NCI-H82 (cell line): ENCODE results near the gene ANGPTL4.
"Not testable (repeated sequence)": the region's sequence is repeated elsewhere in the genome, so short reads cannot be mapped to it uniquely, and the experiment has no call there.

ENCODE experiments used
- DNase-seq: peaks from one replicate; lab custom pipeline; 2025; lab: John Stamatoyannopoulos, UW

ANGPTL4 gene, protein sequence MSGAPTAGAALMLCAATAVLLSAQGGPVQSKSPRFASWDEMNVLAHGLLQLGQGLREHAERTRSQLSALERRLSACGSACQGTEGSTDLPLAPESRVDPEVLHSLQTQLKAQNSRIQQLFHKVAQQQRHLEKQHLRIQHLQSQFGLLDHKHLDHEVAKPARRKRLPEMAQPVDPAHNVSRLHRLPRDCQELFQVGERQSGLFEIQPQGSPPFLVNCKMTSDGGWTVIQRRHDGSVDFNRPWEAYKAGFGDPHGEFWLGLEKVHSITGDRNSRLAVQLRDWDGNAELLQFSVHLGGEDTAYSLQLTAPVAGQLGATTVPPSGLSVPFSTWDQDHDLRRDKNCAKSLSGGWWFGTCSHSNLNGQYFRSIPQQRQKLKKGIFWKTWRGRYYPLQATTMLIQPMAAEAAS

DNA sequence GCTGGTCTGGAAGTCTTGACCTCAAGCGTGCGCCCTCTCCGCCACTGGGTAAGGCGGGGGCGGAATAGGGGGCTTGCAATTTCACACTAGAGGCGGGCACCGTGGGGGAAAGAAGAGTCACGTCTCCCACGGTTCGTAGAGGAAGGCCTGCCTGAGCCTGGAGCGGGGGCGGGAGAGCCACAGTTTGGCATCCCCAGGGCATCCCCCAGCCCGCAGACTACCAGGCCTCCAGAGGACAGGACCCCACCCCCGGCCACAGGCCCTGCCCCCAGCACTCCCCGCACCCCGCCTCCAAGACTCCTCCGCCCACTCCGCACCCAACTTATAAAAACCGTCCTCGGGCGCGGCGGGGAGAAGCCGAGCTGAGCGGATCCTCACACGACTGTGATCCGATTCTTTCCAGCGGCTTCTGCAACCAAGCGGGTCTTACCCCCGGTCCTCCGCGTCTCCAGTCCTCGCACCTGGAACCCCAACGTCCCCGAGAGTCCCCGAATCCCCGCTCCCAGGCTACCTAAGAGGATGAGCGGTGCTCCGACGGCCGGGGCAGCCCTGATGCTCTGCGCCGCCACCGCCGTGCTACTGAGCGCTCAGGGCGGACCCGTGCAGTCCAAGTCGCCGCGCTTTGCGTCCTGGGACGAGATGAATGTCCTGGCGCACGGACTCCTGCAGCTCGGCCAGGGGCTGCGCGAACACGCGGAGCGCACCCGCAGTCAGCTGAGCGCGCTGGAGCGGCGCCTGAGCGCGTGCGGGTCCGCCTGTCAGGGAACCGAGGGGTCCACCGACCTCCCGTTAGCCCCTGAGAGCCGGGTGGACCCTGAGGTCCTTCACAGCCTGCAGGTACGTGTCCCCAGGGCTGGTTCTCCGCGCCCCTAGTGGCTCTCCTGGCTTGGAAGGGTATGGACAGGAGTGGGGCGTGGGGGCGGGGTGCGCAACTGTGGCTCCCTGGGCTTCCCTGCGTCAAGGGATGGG is at the start of gene ANGPTL4:
ANGPTL4 (plus strand) TSS at position 353 of the 969 bp plus-strand sequence; CDS start at position 520, 167 bp downstream.
- DNase-seq, result no peak

DNA sequence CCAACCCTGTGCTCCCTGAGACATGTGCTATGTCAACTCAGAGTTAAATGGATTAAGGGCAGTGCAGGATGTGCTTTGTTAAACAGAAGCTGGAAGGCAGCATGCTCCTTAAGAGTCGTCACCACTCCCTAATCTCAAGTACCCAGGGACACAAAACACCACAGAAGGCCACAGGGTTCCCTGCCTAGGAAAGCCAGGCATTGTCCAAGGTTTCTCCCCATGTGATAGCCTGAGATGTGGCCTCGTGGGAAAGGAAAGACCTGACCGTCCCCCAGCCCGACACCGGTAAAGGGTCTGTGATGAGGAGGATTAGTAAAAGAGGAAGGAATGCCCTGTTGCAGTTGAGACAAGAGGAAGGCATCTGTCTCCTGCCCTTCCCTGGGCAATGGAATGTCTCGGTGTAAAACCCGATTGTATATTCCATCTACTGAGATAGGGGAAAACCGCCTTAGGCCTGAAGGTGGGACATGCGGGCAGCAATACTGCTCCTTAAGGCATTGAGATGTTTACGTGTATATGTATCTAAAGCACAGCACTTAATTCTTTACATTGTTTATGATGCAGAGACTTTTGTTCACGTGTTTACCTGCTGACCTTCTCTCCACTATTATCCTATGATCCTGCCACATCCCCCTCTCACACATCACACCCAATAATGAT is 48.8 kb upstream of the ANGPTL4 start:
- peak; percentile 93 for DNase-seq

DNA sequence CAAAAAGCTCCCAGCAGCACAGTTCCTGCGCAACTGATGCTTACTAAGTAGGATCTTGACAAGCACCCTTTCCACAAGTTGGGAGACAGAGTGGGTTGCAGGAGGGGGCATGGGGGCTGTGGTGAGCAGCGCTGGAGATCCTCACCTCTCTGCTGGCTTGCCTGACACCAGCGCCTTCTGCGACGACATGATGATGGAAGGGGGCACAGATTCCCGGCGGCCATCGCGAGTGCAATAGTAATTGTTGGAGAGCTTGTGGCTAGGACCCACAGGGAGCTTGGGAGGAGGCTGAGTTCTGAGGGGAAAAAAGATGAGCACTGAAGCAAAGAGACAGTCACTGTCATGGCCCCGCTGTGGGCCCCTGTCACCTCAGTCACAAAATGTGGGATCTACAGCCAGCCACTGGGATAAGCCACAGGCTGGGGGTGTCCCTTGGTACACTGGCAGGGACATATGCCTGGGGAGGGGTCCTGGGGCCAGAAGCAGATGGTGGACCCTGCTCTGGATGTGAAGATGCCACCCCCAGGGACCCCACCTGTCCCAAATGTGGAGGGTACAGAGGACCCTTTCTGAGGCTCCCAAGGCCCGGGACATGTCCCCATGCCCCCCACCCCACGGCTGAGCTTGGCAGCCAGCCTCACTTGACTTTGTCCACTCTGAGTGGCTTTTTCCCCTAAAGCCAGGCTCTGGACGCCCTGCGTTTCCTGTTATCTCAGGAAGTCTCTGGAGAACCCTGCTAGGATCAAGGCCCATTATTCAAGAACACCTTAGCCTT is 47.4 kb upstream of the ANGPTL4 start:
- no peak for DNase-seq

DNA sequence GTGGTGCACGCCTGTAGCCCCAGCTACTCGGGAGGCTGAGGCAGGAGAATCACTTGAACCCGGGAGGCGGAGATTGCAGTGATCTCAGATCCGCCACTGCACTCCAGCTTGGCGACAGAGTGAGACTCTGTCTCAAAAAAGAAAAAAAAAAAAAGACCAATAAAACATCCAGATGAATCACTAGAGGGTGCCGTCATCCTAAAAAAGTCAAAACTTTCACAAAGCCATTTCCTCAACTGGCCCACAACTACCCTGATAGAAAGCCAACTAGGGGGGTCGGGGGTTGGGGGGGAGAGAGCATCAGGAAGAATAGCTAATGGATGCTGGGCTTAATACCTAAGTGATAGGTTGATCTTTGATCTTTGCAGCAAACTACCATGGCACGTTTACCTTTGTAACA is 45.1 kb upstream of the ANGPTL4 start:
- DNase-seq, result not testable (repeated sequence)

DNA sequence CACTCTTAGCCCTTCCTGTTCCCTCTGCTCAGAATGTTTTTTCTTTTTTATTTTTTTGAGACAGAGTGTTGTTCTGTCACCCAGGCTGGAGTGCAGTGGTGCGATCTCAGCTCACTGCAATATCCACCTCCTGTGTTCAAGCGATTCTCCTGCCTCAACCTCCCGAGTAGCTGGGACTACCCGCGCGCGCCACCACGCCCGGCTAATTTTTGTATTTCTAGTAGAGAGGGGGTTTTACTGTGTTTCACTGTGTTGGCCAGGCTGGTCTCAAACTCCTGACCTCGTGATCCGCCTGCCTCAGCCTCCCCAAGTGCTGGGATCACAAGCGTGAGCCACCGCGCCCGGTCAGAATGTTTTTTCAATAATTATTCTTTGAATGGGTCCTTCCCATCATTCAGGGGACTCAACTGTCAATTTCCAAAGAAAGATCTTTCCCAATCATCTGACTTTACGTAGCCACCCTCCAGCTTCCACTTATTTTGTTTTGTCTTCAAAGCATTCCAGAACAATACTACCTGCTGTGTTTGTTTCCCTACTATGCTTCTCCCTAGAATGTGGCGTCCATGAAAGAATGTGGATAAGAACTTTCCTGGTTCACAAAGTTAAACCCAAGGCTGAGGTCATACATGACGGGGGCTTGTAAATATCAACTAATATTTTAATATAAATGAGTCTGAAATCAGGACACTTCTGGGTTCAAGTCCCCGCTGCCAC is 44.0 kb upstream of the ANGPTL4 start:
- no peak for DNase-seq

DNA sequence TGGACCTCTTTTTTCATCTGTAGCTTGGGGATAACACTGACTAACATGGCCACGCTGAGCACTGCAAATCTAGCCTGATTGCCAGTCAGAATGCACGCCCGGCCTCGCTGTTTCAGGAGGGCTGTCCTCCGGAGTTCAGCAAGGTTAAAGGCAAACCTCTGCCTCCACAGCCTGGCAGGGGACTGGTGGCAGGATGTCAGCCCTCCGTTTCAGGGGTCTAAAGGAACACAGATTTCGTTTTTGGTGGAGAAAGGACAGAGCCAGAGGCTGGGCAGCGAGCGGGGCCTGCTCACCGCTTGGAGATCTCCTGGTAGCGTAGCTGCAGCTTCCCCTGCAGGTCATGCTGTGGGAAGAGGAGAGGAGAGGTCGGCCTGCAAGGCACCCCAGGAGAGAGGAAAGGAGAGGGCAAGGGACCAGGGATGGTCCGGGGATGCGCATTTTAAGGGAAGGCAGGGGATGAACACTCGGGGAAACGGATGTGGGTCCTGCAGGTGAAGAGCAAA is 43.3 kb upstream of the ANGPTL4 start:
- DNase-seq, result no peak

DNA sequence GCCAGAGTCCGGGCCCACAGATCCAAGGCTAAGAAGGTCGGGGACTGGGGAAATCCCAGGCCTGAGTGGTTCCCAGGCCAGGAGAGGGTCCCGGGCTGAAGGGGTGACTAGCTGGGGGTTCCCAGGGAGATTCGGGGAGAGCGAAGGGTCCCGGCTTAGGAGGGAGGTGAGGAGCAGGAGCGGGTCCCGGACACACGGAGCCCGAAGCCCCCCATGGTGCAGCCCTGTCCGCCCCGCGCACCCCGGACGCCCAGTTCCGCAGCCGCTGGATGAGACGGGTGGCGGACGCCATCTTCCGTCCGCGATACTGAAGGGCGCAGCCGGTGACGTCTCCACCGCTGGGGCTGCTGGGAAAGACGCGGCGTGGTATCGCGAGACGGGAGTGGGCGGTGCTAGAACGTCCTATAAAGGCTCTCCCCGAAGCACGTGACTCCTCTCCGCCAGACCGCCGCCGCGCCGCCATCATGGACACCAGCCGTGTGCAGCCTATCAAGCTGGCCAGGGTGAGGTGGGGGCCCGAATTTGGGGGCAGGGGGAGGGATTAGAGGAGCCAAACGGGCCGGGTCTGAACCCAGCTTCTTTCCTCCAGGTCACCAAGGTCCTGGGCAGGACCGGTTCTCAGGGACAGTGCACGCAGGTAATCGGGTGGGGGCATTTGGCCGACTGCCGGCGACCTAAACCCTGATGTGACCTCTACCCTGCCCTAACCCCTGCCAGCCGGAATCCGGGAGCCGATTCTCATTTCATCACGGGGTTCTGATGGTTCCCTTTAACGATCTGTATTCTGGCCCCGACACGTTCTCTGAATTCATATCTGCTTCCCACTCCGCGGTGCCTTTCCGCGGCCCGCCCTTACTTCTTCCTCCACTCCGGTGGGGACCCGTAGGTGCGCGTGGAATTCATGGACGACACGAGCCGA is 42.6 kb upstream of the ANGPTL4 start, which contains the start of the genes NDUFA7 and RPS28:
NDUFA7 (minus strand) TSS at position 309 of the 919 bp plus-strand sequence; CDS start at position 292, 17 bp downstream.
RPS28 (plus strand) TSS at position 430 of the 919 bp plus-strand sequence; CDS start at position 465, 35 bp downstream.
- DNase-seq, result peak; percentile 96

DNA sequence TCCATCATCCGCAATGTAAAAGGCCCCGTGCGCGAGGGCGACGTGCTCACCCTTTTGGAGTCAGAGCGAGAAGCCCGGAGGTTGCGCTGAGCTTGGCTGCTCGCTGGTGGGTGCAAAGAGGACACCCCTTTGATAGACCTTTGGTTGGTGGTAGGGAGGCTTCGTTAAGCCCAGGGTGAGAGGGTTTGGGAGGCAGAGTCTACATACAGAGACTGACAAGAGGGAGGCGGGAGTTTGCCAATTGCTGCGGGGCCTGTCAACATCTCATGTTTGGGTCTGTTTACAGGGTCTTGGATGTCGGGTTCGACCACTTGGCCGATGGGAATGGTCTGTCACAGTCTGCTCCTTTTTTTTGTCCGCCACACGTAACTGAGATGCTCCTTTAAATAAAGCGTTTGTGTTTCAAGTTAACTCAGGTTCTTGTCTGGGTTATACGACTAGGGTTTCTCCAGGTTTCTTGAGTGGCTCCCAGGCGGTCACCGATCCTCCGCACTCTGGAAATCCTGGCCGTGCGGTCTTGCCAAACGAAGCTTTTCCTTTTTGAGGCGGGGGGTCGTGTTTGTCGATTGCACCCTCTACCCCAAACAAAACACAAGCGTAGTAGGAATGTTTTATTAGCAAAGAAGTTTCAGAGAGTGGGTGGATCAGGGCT is 41.8 kb upstream of the ANGPTL4 start:
- no peak for DNase-seq

DNA sequence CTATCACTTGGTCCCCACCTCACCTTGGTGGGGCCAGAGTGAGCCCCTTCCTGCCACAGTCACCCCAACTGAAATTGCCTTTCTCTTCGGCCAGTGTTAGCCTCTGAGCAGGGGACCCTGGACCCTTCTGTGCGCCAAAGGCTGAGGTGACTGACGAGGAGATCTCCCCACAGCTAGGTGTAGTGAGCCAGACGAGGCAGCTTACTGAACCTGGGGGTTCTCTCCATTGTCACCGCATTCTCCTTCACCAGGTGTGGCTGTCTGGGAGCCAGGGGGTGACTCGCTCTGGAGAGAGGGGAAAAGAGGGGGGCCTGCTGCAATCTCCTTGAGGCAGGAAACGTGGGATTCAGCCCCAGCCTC is 41.3 kb upstream of the ANGPTL4 start:
- no peak for DNase-seq

DNA sequence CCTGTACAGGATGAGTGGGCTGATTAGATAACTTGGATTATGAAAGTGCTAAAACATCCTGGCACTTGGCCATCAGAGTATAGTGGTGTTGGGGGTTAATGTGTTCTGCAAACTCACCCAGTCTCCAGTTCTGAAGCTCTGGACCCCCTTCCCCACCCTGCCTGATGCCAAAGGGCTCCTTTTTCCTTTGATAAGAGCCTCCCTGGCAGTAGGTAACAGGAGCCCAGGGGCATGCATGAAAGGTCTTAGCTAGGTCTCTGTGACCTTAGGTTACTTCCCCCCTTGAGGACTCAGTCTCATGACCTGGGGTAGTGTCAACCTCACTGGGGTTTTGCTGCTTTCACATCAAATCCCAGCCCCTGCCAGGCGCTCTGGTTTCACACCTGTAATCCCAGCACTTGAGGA is 40.2 kb upstream of the ANGPTL4 start:
- no peak for DNase-seq

DNA sequence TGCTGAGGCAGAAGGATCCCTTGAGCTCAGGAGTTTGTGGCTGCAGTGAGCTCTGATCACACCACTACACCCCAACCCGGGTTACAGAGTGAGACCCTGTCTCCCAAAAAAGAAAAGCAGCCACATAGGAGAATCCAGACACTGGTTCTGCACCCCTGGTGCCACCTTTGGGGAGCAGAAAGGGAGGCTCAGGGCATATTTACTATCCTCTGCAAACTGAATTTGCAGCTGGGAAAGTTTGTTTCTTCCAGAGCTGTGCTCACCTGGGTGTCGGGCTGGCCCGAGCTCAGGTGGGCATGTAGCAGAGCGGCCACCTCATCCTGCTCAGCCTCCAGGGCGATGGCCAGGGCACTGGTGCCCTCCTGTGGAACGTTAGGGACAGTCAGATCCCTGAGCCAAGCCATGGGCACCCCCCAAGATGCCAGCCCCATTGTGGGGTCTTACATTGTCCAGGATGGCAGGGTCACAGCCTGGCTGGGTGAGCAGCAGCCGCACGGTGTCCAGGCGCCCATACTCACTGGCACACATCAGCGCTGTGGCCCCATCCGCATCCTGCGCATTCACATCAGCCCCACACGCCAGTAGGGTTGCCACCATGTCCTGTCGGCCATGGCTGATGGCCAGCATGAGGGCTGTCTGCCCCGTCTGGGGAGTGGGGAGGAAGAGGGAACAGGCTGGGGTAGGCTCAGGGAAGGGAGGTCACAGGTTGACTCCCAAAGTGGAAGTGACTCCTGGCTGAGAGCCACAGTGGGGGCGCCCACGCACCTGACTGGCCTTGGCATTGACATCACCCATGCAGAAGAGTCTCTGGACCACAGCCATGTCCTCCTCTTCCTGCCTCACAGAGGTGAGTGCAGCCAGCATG is 39.5 kb upstream of the ANGPTL4 start:
- peak; percentile 48 for DNase-seq

DNA sequence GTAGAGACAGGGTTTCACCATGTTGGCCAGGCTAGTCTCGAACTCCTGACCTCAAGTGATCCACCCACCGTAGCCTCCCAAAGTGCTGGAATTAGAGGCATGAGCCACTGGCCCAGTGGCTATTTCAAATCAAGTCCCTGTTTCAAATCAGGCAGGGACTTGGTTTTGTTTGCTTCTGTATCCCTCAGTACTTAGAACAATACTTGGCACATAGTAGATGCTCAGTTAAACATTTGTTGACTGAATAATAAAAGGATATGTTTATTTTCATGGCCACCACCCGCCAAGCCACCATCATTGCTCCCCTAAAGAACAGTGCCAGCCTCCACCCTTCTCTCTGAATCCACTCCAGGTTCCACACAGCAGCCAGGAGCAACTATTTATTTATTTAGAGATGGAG is 38.5 kb upstream of the ANGPTL4 start:
- DNase-seq, result no peak

DNA sequence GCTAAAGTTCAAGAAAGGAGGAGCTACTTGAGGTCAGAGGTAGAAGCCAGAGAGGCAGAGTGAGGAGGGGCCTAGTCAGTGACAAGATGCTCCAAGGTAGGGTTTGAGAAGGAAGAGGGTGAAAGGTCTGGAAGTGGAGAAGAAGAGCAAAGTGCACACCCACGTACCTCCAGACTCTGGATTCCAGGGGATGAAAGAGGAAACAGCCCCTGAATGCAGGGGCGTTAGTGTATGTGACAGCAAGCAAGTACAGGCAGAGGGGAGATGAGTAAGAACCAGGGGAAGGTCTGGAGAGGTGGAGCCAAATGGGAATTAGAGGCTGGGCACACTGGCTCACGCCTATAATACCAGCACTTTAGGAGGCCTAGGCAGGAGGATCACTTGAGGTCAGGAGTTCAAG is 34.0 kb upstream of the ANGPTL4 start:
- no peak for DNase-seq

DNA sequence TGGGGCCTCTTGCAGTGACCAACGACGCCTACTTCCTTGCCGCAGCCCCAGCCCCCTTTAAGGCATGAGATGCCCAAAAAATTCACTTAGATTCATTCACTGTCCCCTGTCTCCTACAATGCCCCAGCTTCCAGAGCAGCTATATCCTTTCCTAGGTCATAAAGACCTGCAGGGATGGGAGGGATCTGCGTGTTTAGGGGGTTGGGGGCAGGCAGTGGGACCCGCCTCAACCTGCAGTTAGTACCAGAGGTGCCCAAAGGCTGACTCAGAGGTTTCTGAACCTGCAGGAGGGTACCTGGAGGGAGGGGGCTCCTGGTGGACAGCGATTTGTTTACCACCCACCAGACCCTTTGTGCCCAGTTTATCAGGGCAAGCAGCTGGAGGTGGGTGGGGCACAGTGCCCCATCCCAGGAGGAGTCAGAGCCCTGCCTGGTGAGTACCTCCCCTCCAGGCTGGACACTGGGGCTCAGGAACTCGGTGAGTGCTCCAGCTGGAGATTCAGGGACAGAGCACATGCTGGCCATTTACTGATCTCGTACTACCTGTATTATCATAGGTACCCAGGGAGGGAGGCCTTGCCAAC is 32.6 kb upstream of the ANGPTL4 start:
- no peak for DNase-seq

DNA sequence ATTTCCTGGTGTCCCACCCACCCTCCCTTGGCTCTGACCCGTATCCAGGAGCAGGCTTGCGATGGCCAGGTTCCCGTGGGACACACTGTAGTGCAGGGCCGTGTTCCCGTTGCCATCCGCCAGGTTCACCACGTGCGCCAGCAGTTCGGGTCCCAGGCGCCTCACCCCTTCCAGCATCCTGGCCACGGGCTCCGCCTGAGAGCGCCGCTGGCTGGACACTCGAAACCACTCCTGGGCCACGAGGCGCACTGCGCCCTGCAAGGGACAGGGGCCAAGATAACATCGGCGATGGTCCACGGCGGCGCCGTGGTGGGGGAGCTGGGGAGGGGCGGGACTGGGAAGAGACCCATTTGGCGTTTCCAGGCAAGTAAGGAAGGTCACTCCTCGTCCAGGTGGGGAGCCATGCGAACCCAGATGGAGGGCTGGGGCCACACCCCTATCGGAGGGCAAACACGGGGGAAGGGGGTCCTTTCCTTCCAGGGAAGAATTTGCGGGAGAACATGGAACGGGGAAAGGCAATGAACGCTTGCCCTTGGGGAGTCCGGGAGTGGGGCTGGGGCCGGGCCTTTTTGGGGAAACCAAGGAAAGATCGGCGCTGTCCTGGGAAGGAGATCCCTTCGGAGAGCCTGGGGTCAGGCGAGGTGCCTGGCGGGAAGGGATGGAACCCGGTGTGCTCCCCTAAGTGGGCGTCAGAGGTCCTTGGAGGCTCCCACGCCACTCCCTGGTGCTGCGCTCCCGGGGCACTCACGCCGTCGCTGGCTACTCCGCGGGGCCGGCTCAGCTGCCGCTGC is 30.8 kb upstream of the ANGPTL4 start:
- DNase-seq, result no peak

DNA sequence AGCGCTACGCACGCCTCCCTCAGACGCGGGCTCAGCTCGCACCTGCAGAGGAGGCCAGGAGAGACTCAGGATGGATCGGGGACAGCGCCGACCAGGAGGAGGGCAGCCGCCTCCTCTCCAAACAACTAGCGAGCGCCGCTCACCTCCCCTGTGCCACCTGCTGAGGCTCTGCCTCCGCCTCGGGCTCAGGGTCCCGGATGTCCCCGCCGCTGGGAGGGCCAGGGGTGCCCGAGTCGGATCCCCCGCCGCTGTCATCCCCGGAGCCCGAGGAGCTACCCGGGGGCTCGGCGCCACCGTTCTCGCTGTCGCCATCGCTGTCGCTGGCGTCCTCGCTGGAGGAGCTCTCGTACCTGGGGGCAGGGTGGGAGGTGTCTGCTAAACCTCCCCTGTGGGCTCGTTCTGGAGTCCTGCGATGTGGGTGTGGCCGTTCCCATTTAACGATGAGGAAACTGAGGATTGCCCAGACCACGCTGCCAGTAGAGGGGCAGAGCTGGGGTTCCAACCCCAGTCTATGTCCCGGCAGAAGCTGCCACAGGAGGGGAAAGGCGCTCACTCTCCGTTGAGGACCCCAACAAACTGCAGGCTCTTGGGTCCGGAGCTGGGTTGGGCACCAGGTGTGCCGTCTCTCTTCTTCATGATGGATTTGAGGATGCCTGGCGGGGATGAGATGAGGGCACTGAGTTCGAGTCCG is 30.0 kb upstream of the ANGPTL4 start:
- DNase-seq, result no peak
